H1 (cell line): ENCODE measurements around the gene CSNK1A1. TPM values are rescaled to one million over a fixed set of nuclear protein-coding genes. Genes with fewer than 3 reads are reported as not detected.

Experiments
- CBX5 ChIP-seq: fragments of 300-800, 300-1000 bp; sonication (generic); IDR thresholded peaks from 2 replicates; pipeline ENCODE4 v1.7.1; 2016; ENCODE audit warnings: antibody characterized with exemption, low read length, low read depth
- EP300 ChIP-seq, 2 experiments: IDR thresholded peaks; 1 replicate in 1 of 2; 2 replicates in 1 of 2; pipeline ENCODE4 v1.6.1; 2011 to 2012; ENCODE audit warnings: low read depth in 2 of 2, low read length in 2 of 2, mild to moderate bottlenecking in 2 of 2, borderline replicate concordance in 1 of 2, inconsistent platforms in 1 of 2, moderate library complexity in 1 of 2
- JUN ChIP-seq: IDR thresholded peaks from 2 replicates; pipeline ENCODE4 v1.6.1; 2011; ENCODE audit warnings: low read depth, mild to moderate bottlenecking, improper control_type of control experiment, low read length
- KDM5A ChIP-seq: fragments of 200-600 bp; IDR thresholded peaks from 2 replicates; pipeline ENCODE4 v1.7.1; 2012; ENCODE audit warnings: mild to moderate bottlenecking, low read length, inconsistent platforms, mixed read lengths
- RAD21 ChIP-seq, 2 experiments: IDR thresholded peaks in 1 of 2; conservative IDR thresholded peaks in 1 of 2; 2 replicates each; pipeline ENCODE4 v1.6.1; 2011; ENCODE audit warnings: low read depth in 2 of 2, low read length in 2 of 2, improper control_type of control experiment in 1 of 2, inconsistent platforms in 1 of 2, mild to moderate bottlenecking in 1 of 2, moderate library complexity in 1 of 2
- ZNF274 ChIP-seq: IDR thresholded peaks from 2 replicates; pipeline ENCODE4 v1.7.0; 2012; ENCODE audit warnings: low read length, borderline replicate concordance; ENCODE audit errors: extremely low read depth
- polyA plus RNA-seq, 7 experiments: library from polyadenylated mRNA; depleted of rRNA in 3 of 7; stranded (reverse) in 5 of 7; unstranded in 2 of 7; fragments of >200 nt in 5 of 7; fragments of 200-250 nt in 2 of 7; gene quantifications; 1 replicate in 5 of 7; 2 replicates in 1 of 7; 4 replicates in 1 of 7; pipeline versions ENCODE4 v1.2.1 to v1.2.3, GENCODE V29; 2011 to 2013; ENCODE audit warnings: missing spikeins in 2 of 7, mixed read lengths in 2 of 7
- total RNA-seq: library from RNA; stranded (reverse); fragmentation: NEBNext Ultra II Directional; extraction: Animal tissue kit (Norgen Biotek cat#: 25700); gene quantifications from 2 replicates; pipeline ENCODE4 v1.2.1, GENCODE V29; 2021

Gene CSNK1A1
- total and polyA plus RNA-seq, 2 of the 8 experiments (the other 6 are each of a cell fraction or from before 2014, with no cell fraction given): 61.2 to 244 TPM

GRCh38 chr5:149448831-149449714 is 102.2 kb downstream of the CSNK1A1 start (continued):
- TF ChIP-seq EP300 (IDR thresholded peaks at IDR 0.05; ENCODE audit: borderline replicate concordance in 1 of 2, low read depth in 2 of 2, low read length in 2 of 2): no peak
- no peak for TF ChIP-seq CBX5
- TF ChIP-seq RAD21 (IDR thresholded peaks at IDR 0.05 in 1 of 2, conservative IDR thresholded peaks at IDR 0.05 in 1 of 2; ENCODE audit: low read depth in 2 of 2, low read length in 2 of 2): peak; percentile 62 to 69
- no peak for TF ChIP-seq ZNF274
- no peak for TF ChIP-seq KDM5A
- TF ChIP-seq JUN: no peak
